ENCODE data around the gene CENPB.

Gene CENPB

GRCh38 chr20:3767427-3768341, 18.9 kb downstream of the CENPB start, which contains the start of gene ADISSP:
ADISSP (minus strand) TSS chr20:3767753; CDS start chr20:3760100, 7,653 bp downstream.
- peak; percentile 94 to 98 (median 97) for DNase-seq (ENCODE audit: low read depth in 2 of 3, low spot score in 1 of 3)

- DNase-seq (ENCODE audit: low read depth in 2 of 3, low spot score in 1 of 3), result no peak
These were observed 19.5 kb downstream of the CENPB start for GRCh38 chr20:3767110-3767426.

- DNase-seq (ENCODE audit: low read depth in 2 of 3, low spot score in 1 of 3), result no peak
These were observed 20.0 kb downstream of the CENPB start for GRCh38 chr20:3766422-3767109.

- no peak for DNase-seq (ENCODE audit: low read depth in 2 of 3, low spot score in 1 of 3)
These were observed 21.2 kb downstream of the CENPB start for GRCh38 chr20:3765171-3765882.

GRCh38 chr20:3764659-3765058, 21.9 kb downstream of the CENPB start:
- no peak for DNase-seq (ENCODE audit: low read depth in 2 of 3, low spot score in 1 of 3)

GRCh38 chr20:3763671-3764601, 22.6 kb downstream of the CENPB start:
- DNase-seq (ENCODE audit: low read depth in 2 of 3, low spot score in 1 of 3), result no peak

- no peak for DNase-seq (ENCODE audit: low read depth in 2 of 3, low spot score in 1 of 3)
These were observed 25.7 kb downstream of the CENPB start for GRCh38 chr20:3760655-3761348.

GRCh38 chr20:3759884-3760283, 26.7 kb downstream of the CENPB start:
- no peak for DNase-seq (ENCODE audit: low read depth in 2 of 3, low spot score in 1 of 3)

- no peak for DNase-seq (ENCODE audit: low read depth in 2 of 3, low spot score in 1 of 3)
These were observed 27.2 kb downstream of the CENPB start for GRCh38 chr20:3759316-3759823.

- no peak for DNase-seq (ENCODE audit: low read depth in 2 of 3, low spot score in 1 of 3)
These were observed 28.0 kb downstream of the CENPB start for GRCh38 chr20:3758566-3758965.

GRCh38 chr20:3757268-3757667, 29.3 kb downstream of the CENPB start:
- DNase-seq (ENCODE audit: low read depth in 2 of 3, low spot score in 1 of 3), result no peak

GRCh38 chr20:3755814-3756480, 30.6 kb downstream of the CENPB start:
- DNase-seq (ENCODE audit: low read depth in 2 of 3, low spot score in 1 of 3), result no peak

GRCh38 chr20:3755269-3755668, 31.3 kb downstream of the CENPB start:
- DNase-seq (ENCODE audit: low read depth in 2 of 3, low spot score in 1 of 3), result no peak

GRCh38 chr20:3754276-3754630, 32.3 kb downstream of the CENPB start:
- DNase-seq (ENCODE audit: low read depth in 2 of 3, low spot score in 1 of 3), result no peak

- DNase-seq (ENCODE audit: low read depth in 2 of 3, low spot score in 1 of 3), result no peak
These were observed 32.9 kb downstream of the CENPB start for GRCh38 chr20:3753501-3754275.

GRCh38 chr20:3753098-3753497, 33.4 kb downstream of the CENPB start:
- DNase-seq (ENCODE audit: low read depth in 2 of 3, low spot score in 1 of 3), result peak in 2 of 3 donors; percentile 42 to 54

- DNase-seq (ENCODE audit: low read depth in 2 of 3, low spot score in 1 of 3), result no peak
These were observed 34.2 kb downstream of the CENPB start for GRCh38 chr20:3752386-3752759.

- DNase-seq (ENCODE audit: low read depth in 2 of 3, low spot score in 1 of 3), result peak in 1 of 3 donors; percentile 63
These were observed 34.7 kb downstream of the CENPB start for GRCh38 chr20:3751675-3752385.

Data from stimulated activated CD4-positive, alpha-beta T cell treated with anti-CD3 and anti-CD28 coated beads, Interleukin-12 subunit alpha, Interleukin-12 subunit beta, amount 100 ng/mL, for 48 hours (primary cell).